Calu3 (cell line): Measurements from ENCODE around the gene RERE. TPM values are rescaled to one million over a fixed set of nuclear protein-coding genes. Genes with fewer than 3 reads are reported as not detected.
"Not testable (repeated sequence)": the region's sequence is repeated elsewhere in the genome, so short reads cannot be mapped to it uniquely, and the experiment has no call there.

Experiments
- BruUV-seq: library from RNA; stranded (reverse); fragments of 400-500 nt; replicated peaks from 2 replicates; lab custom pipeline; 2021; lab: Mats Ljungman, UMichigan
- CTCF ChIA-PET: fragments of 300-600 bp; sonication (Branson Sonifier 250); formaldehyde crosslinking; loops from one replicate; lab custom pipeline; 2022; ENCODE audit warnings: antibody characterized with exemption; lab: Charles Lee
- DNase-seq: peaks from one replicate; pipeline ENCODE4 v3.0.0; 2022
- H3K27ac Mint-ChIP-seq: one replicate; pipeline ENCODE4 v1.8.0; 2022; ENCODE audit warnings: mixed read lengths; ENCODE audit not compliant: unreplicated experiment
- H3K27me3 Mint-ChIP-seq: one replicate; pipeline ENCODE4 v1.8.0; 2022; ENCODE audit warnings: mixed read lengths; ENCODE audit not compliant: unreplicated experiment
- H3K36me3 Mint-ChIP-seq: one replicate; pipeline ENCODE4 v1.8.0; 2022; ENCODE audit warnings: mild to moderate bottlenecking, moderate library complexity, mixed read lengths; ENCODE audit not compliant: insufficient read depth, unreplicated experiment
- H3K4me1 Mint-ChIP-seq: one replicate; pipeline ENCODE4 v1.8.0; 2022; ENCODE audit warnings: mild to moderate bottlenecking, low read depth, mixed read lengths; ENCODE audit not compliant: unreplicated experiment
- H3K4me3 Mint-ChIP-seq: one replicate; pipeline ENCODE4 v1.8.0; 2022; ENCODE audit warnings: mild to moderate bottlenecking, low read depth, moderate library complexity, mixed read lengths; ENCODE audit not compliant: unreplicated experiment
- H3K9me3 Mint-ChIP-seq: one replicate; pipeline ENCODE4 v1.8.0; 2022; ENCODE audit warnings: low read depth, mixed read lengths; ENCODE audit not compliant: unreplicated experiment
- intact Hi-C: fragments of 100-400 bp; cut with micrococcal nuclease; formaldehyde crosslinking; loops from one replicate; pipeline ENCODE4 v1.10.0; 2022; ENCODE audit not compliant: unreplicated experiment
- total RNA-seq: library from RNA; stranded (reverse); gene quantifications from 2 replicates; pipeline ENCODE4 v1.2.3, GENCODE V29; 2022
- TF ChIP-seq, protein P1 (sequence below): fragments of 200-600 bp; IDR thresholded peaks from one replicate; pipeline ENCODE4 v1.8.0; 2022; ENCODE audit warnings: antibody characterized with exemption; ENCODE audit not compliant: unreplicated experiment

Gene RERE
- total RNA-seq, 1 experiment from 2014 or later, result 45.9 TPM

DNA sequence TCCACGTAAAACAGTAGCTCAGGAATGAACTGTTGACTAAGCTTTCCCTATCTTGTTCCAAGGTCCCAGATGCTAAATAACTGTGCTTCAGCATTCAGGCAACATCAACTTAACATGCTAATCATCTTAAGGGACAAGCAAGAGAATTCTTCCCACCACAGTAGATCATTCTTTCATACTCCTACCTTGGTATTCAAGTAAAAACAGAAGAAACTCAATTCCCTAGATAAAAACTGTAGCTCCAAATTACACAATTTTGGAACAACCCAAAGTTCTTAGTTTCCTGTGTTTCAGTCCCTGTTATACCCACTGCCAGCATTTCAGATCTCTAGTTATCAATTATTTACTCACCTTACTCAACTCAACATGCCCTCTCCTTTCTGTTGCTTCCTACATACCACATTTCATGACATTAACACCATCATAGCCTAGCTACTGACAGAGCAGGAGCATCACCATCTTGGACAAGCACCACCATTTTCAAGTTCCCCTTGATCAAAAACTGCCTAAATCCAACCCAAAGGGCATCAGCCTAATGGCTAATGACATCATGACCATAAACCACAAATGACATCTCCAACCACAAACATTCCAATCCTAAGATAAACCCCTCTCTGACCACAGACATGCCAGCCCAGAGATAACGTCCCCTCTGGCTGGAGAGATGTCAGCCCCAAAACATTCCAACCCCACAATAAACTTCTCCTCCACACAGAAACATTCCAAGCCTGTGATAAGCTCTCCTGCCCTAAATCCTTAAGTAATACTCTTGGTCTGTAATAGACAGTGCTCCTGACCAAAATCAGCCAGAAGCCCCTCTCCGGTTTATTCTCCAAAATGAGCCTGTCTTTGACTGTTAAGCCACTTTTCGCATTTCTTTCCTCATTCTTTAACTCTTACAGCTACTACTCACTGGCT lies 191.2 kb downstream of the RERE start:
- Mint-ChIP-seq H3K27me3 (no peaks in the 10 kb centered on the region), H3K9me3 (no peaks in the 10 kb centered on the region), H3K4me3 (no peak overlapping the region), H3K4me1 (peaks cover 20% of the 10 kb centered on the region), H3K36me3 (no peaks in the 10 kb centered on the region), H3K27ac (peak overlapping the region; percentile 45)
- CTCF ChIA-PET, result interaction anchor here (0.6 kb wide), 1 partner anchor 51 kb away, joined by 6 read pairs; no protein-coding TSS in a partner anchor
- no TSS peak for BruUV-seq
- no peak for DNase-seq
- TF ChIP-seq, protein P1, sequence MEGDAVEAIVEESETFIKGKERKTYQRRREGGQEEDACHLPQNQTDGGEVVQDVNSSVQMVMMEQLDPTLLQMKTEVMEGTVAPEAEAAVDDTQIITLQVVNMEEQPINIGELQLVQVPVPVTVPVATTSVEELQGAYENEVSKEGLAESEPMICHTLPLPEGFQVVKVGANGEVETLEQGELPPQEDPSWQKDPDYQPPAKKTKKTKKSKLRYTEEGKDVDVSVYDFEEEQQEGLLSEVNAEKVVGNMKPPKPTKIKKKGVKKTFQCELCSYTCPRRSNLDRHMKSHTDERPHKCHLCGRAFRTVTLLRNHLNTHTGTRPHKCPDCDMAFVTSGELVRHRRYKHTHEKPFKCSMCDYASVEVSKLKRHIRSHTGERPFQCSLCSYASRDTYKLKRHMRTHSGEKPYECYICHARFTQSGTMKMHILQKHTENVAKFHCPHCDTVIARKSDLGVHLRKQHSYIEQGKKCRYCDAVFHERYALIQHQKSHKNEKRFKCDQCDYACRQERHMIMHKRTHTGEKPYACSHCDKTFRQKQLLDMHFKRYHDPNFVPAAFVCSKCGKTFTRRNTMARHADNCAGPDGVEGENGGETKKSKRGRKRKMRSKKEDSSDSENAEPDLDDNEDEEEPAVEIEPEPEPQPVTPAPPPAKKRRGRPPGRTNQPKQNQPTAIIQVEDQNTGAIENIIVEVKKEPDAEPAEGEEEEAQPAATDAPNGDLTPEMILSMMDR, result no peak
- intact Hi-C loops, result no loop called here

- DNase-seq, result no peak
- intact Hi-C loops, result no loop called here
- CTCF ChIA-PET, result no interaction called here
- peaks cover 20% of the 10 kb centered on the region for H3K4me1 Mint-ChIP-seq
- BruUV-seq, result no TSS peak
- no peak overlapping the region for H3K27ac Mint-ChIP-seq
- TF ChIP-seq, protein P1, result no peak
- H3K4me3 Mint-ChIP-seq, result no peak overlapping the region
- no peaks in the 10 kb centered on the region for H3K36me3 Mint-ChIP-seq
- H3K27me3 Mint-ChIP-seq, result no peaks in the 10 kb centered on the region
- no peaks in the 10 kb centered on the region for H3K9me3 Mint-ChIP-seq
These were observed 191.9 kb downstream of the RERE start for GRCh38 chr1:8625491-8625890.

DNA sequence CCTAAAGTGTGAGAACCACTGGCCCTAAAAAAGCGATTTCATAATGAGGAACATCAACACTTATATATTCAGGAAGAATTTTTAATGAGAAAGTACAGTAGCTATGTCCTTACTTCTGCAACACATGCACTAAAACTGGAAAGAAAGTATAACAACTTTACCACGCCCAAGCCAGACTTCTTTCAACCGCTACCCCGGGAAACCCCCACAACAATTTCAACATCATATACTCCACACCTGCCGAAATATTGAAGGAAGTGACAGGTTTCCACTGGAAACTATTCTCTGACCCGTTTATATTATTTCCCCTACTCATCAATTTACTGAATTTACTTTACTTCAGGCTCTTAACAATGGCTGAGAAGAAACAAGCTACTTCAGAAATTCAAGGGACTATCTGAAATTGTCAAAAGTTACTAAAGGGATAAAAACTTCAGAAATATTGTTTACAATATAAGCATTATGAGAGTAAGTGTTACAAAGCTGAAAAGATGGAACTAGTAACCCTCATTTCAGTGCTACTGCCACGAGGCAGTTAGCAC lies 193.7 kb downstream of the RERE start:
- intact Hi-C loops, H3K9me3 Mint-ChIP-seq, H3K27me3 Mint-ChIP-seq, DNase-seq, H3K36me3 Mint-ChIP-seq, H3K27ac Mint-ChIP-seq, CTCF ChIA-PET, H3K4me3 Mint-ChIP-seq, BruUV-seq: not testable (repeated sequence)
- peaks cover 20% of the 10 kb centered on the region for H3K4me1 Mint-ChIP-seq

GRCh38 chr1:8621785-8622348 lies 195.6 kb downstream of the RERE start:
- CTCF ChIA-PET, H3K36me3 Mint-ChIP-seq, intact Hi-C loops: not testable (repeated sequence)

GRCh38 chr1:8621034-8621582 lies 196.3 kb downstream of the RERE start:
- intact Hi-C loops, DNase-seq, H3K27ac Mint-ChIP-seq, H3K9me3 Mint-ChIP-seq, H3K27me3 Mint-ChIP-seq, H3K4me3 Mint-ChIP-seq, H3K36me3 Mint-ChIP-seq, H3K4me1 Mint-ChIP-seq, CTCF ChIA-PET, BruUV-seq: not testable (repeated sequence)

More at GRCh38 chr1:8621785-8622348, 195.6 kb downstream of the RERE start:
- H3K9me3 Mint-ChIP-seq, DNase-seq, H3K27me3 Mint-ChIP-seq, H3K4me3 Mint-ChIP-seq, BruUV-seq, H3K27ac Mint-ChIP-seq: not testable (repeated sequence)
- peaks cover 15% of the 10 kb centered on the region for H3K4me1 Mint-ChIP-seq

- intact Hi-C loops, result not testable (repeated sequence)
- CTCF ChIA-PET, result interaction anchor here (0.6 kb wide), 2 partner anchors 16 to 29 kb away, joined by 4 to 5 read pairs; no protein-coding TSS in a partner anchor
These were observed 197.4 kb downstream of the RERE start for GRCh38 chr1:8619917-8620502.

GRCh38 chr1:8619419-8619818 lies 198.0 kb downstream of the RERE start:
- H3K36me3 Mint-ChIP-seq, DNase-seq, intact Hi-C loops, H3K27me3 Mint-ChIP-seq, H3K9me3 Mint-ChIP-seq, H3K4me1 Mint-ChIP-seq, CTCF ChIA-PET, H3K27ac Mint-ChIP-seq, BruUV-seq, H3K4me3 Mint-ChIP-seq: not testable (repeated sequence)

More at GRCh38 chr1:8619917-8620502, 197.4 kb downstream of the RERE start:
- not testable (repeated sequence) for DNase-seq, H3K4me3 Mint-ChIP-seq, H3K27me3 Mint-ChIP-seq, H3K9me3 Mint-ChIP-seq, H3K27ac Mint-ChIP-seq, BruUV-seq, H3K36me3 Mint-ChIP-seq, H3K4me1 Mint-ChIP-seq
